SU-DHL-6 (cell line): Measurements from ENCODE around the gene GRIK3.

Source experiments
- CTCF ChIP-seq: fragments of 200-600 bp; sonication (generic); IDR thresholded peaks from one replicate; pipeline ENCODE4 v1.5.1; 2017; ENCODE audit warnings: antibody characterized with exemption, mild to moderate bottlenecking, low read length, moderate library complexity; ENCODE audit not compliant: insufficient read depth, poor library complexity, severe bottlenecking
- EZH2phosphoT487 ChIP-seq: fragments of 200-600 bp; sonication (generic), shearing (Covaris generic); conservative IDR thresholded peaks from 2 replicates; pipeline ENCODE4 v1.6.1; 2018; ENCODE audit warnings: mild to moderate bottlenecking, antibody characterized with exemption, low read length, moderate library complexity, mixed read lengths

DNA sequence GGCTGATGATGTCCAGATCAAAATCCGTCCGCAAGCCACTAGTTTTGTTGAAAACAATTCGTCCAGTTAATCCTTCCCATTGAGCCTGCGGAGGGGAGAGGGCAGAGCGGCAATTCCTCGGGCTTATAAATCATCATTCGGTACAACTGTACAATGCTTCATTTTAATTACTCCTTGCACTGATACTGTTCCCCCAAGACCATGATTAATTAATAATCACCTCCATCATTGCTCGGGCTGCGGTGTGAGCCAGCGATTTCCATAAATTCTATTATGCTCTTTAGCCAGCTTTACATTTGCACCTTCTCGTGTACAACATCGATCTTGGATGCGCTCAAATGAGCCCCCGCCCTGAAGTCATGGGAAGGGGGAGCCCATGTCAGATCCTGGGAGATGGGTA is 180.7 kb downstream of the GRIK3 start:
- TF ChIP-seq CTCF (no peak), EZH2phosphoT487 (no peak)
